CD4-positive, alpha-beta T cell treated with Interleukin-4 for 1 hour (primary cell): Measurements from ENCODE around the gene PTPRD.

Experiments
- DNase-seq, 2 donors: peaks; one replicate each; pipeline ENCODE4 v3.0.0-alpha.2; 2020 to 2022

Gene PTPRD

DNA sequence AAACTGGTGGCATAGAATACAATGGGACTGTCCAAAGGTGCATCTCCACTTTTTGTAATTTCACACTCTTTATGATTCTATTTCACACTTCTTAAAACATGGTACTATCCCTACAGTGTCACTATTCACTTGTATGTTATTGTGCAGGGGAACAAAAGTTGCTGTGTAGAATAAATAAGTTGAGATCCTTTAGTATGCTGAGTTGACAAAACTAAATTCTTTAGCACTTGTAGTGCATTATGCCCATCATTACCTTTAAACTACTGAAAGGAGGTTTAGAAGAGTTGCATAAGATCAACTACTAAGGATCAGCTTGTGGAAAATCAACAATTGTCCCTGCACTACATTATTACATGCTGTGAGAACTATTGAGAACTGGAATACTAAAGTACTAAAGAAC is 1380.9 kb downstream of the PTPRD start:
- no peak for DNase-seq

DNA sequence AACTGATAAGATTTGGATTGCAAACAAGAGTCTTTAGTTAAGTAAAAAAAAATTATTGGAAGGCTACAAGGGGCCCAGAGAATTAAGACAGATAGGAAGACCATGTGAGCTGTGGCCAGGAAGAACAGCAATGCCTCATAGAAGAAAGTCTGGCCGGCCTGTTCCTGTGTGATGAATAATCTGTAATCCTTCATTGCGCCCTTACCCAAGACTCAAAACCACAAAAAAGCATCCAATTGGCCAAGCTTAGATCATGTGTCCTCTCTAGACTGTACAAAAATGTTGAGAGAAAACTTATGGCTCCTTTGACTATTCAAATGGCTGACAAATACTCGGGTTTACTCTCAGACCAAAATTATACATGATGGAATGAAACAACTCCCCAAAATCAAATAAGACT is 1383.5 kb downstream of the PTPRD start:
- DNase-seq, result no peak

GRCh38 chr9:9223175-9223574 is 1389.6 kb downstream of the PTPRD start:
- DNase-seq, result no peak

- DNase-seq, result no peak
These were observed 1390.1 kb downstream of the PTPRD start for GRCh38 chr9:9222730-9223129.

- no peak for DNase-seq
These were observed 1395.9 kb downstream of the PTPRD start for GRCh38 chr9:9216934-9217333.

DNA sequence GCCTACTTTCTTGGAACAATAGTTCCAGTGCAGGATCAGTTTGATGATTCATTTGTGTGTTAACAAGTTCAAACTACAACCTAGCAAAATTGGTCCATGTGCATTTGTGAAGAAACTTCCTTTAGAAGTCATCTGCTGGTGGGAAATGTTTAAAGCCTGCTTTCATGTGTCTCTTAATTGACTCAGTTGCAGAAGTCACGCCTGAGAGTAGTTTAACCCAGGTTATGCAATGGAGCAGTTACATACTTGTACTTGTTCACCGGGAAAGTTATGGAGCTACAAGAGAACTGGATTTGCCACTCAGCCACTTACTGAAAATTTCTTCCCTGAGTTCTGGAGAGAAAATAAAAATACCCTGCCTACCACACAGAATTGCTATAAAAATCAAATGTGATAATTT is 1397.8 kb downstream of the PTPRD start:
- DNase-seq, result no peak

DNA sequence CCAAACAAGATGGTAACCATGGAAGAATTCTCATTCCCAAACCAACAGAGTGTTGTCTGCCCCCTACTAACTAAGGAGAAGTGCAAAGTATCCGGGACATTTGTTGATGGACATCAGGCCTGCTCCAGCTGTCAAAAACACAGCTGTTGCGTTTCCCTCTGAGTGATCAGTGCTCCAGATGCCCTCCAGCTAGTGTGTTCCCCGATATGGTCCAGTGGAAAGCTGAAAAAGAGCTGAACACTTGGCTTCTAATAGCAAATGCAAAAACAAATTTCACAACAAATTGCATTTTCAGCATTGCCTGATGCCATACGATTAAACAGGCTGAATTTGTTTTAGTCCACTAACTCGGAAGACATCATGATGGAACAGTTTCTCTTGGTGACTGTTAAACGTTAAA is 1398.7 kb downstream of the PTPRD start:
- no peak for DNase-seq

- DNase-seq, result no peak
These were observed 1399.8 kb downstream of the PTPRD start for GRCh38 chr9:9212963-9213362.

DNA sequence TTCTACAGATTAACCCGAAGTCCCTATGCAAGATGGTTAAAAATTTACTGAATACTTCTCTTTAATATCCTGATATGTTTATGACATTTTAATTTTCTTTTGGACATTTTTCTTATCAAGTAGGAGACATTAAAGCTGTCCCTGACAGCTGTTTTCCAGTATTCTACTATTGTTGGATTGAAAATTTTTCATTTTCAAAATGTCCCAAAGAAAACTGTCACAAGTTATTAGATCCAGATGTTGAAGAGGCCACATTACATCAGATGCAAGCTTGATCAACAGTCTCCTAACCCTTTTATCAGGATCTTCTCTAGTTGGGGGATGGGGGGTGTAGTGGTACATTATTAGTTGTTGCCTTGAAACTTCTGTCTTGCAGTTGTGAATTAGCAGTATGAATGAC is 1410.5 kb downstream of the PTPRD start:
- no peak for DNase-seq

DNA sequence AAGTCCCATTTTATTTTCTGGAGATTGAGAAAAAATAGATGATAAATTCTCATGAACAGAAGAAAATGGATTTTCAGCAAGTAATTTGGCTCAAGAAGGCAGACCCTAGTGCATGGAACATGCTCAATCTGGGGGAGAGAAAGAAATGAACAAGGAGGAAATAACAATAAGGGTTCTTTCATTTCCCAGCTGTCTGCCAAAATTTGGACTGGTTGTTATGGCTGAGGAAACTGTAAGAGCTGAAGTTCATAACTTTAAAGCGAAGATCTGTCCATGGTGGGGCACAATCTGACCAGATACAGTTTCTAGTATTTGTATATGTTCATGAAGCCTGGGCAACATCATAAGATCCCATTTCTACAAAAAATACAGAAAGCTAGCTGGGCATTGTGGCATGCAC is 1426.7 kb downstream of the PTPRD start:
- no peak for DNase-seq

DNA sequence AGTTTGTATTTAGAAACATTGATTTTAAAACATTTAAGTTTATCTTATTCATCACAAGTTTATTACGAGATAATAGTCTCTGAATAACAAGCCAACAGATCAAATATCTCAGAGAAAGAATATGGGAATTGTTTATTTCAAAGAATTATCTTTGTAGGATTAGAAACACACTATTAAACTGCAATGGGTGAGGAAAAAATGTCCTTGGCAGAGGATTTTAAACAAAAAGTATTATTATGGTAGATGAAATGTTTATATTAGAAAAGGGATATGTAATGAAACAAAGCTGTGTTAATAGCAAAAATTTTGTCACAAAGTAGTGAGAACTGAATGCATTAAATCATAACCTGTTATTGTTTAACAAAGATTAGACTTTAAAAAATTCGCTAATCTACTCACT is 1430.4 kb downstream of the PTPRD start:
- DNase-seq, result no peak

GRCh38 chr9:9177081-9177480 is 1435.7 kb downstream of the PTPRD start:
- no peak for DNase-seq

DNA sequence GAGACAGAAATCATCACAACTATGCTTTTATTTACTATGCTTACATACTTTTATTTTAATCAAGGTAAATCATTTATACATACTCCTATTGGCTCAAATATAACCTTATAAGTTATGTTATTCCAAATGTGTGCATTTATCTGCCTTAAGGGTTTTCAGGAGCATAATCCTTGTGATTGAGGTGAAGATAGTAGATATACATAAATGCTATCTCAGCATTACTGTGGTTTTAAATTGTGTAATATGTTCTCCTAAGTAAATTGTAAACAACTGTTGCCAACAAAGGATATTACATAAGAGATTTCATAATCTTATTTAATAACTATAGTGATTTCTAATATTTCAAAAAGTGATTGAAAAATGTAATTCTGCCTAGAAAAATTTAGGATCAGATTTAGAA is 1438.4 kb downstream of the PTPRD start:
- DNase-seq, result no peak

- DNase-seq, result no peak
These were observed 1439.5 kb downstream of the PTPRD start for GRCh38 chr9:9173264-9173663.

GRCh38 chr9:9170439-9171134 is 1442.2 kb downstream of the PTPRD start:
- DNase-seq, result no peak

DNA sequence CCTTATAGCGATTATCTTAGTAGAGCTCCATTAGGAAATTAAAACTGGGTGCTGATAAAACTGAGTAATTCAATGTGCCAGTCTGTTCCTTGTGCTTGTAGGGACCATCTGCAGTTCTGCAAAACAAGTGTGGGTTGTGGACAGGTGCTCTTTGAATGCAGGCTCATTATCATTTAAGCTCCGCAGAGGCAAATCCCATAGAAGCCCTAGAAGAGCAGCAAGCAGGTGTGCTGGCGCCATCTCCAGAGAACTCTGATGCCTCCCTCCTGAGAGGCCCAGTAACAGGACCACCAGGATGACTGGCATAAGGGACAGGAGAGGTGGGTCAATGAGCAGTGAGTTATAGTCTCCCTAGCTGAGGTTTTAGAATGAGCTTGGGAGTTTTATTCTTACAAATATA is 1470.8 kb downstream of the PTPRD start:
- no peak for DNase-seq

GRCh38 chr9:9133526-9133925 is 1479.3 kb downstream of the PTPRD start:
- no peak for DNase-seq

- no peak for DNase-seq
These were observed 1488.2 kb downstream of the PTPRD start for GRCh38 chr9:9124616-9125015.

DNA sequence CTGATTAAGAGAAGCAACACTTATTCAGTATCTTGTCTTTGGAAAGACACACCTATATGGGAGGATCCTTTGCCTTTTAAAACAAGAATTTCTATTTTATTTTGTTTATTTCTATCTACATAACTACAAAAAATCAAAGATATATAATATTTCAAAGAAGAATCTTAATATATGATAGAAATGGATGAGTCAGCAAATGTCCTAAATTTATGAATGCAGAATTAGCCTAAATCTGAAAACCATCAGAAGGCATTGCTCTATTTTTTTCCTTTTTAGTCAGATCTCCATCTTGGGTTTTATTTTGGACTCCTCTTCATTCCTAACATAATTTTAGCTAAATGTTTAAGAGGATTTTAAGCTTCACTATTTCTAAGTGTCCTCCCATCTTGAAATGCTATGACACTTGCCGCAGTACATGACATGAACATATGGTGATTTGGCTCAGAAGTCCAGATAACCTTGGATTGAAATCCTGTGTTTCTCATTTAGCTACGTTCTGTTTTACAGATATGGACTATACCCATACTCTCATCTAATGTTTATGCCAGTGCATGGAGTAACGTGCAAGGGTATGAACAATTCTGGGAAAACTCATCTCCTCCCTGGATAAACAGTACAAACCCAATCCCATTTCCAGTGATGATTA is 1490.4 kb downstream of the PTPRD start:
- no peak for DNase-seq

GRCh38 chr9:9117866-9118265 is 1494.9 kb downstream of the PTPRD start:
- no peak for DNase-seq

DNA sequence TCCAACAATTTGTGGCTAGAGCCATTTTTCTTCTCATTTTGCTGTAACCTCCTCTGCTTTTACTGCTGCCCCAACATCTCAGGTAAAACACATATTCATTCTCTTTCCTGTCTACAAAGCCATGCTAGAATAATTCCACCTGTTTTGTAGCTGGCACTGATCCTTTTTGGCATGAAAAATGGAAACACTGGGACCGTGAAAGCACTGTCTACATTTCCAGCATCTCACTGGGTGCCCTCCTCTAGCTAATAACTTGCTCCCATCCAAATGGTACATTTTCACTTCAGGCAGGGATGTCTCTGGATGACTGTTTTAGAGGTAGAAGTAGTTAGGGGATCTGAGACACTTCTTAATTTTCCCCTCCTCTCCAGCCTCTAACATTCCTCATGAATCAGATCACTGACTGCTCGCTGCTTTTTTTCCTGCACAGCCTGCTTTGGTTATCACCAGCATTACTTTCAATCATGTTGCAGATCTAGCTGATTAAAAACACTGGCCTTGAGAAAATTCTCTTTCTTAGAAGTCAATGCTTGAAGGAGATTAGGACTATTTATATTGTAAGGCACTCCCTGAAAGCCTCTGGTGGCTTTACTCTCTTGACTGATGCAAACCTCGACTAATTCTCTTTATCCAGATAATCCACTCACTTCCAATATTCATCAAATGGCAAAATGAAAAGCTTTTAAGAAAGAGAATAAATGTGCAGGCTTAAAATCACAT is 1500.6 kb downstream of the PTPRD start:
- DNase-seq, result no peak

GRCh38 chr9:9108641-9109040 is 1504.2 kb downstream of the PTPRD start:
- DNase-seq, result no peak

GRCh38 chr9:9102295-9102694 is 1510.5 kb downstream of the PTPRD start:
- DNase-seq, result no peak

DNA sequence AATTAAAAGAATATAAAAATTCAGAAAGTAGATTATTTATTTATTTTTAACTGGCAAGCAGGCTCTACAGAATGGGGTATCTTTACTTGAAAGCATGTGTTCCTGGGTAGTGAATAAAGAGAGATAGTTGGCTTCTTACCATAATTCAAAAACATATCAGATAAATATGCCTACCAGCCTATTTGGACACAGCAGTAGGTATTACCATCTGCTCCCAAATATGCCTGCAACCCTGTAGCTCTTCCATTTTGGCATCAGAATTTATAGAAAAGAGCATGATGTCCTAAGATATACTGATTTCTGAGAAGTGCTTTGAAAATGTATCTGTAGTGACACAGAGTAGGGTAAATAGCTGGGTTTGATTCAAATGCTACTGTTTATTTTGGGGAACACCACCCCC is 1512.7 kb downstream of the PTPRD start:
- DNase-seq, result no peak
